ENCODE data around the gene HPS4.
A peak's percentile ranks its signal among the peaks of the same experiment; 100 is the strongest.

The HPS4 gene

DNA sequence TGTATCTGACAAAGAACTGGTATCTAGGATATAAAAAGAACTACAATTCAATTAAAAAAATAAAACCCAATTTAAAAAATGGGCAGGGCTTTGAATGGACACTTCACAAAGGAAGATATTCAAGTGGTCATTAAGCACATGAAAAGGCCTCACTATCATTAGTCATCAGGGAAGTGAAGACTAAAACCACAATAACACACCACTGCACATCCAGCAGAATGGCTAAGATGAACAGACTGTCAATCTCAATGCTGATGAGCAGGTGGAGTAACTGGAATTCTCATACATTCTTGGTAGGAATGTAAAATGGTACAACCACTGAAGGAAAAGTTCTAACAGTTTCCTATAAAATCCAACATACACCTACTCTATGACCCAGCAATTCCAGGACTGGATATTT is 8.9 kb downstream of the HPS4 start:
- peak; percentile 73 for FAIRE-seq
- TF ChIP-seq TAF1 (IDR thresholded peaks at IDR 0.05; ENCODE audit: low read depth, low read length) (no peak), POLR2A (IDR thresholded peaks at IDR 0.05; ENCODE audit: low read depth, low read length) (no peak), PAX5 (IDR thresholded peaks at IDR 0.05; ENCODE audit: insufficient read depth, low read length, severe bottlenecking) (no peak), POLR2AphosphoS5 (IDR thresholded peaks at IDR 0.05; ENCODE audit: low read depth, low read length) (no peak), SPI1 (IDR thresholded peaks at IDR 0.05; ENCODE audit: low read depth, low read length) (no peak), POU2F2 (IDR thresholded peaks at IDR 0.05; ENCODE audit: low read depth, low read length) (no peak)
- DNase-seq (ENCODE audit: insufficient read length, low spot score): no peak

DNA sequence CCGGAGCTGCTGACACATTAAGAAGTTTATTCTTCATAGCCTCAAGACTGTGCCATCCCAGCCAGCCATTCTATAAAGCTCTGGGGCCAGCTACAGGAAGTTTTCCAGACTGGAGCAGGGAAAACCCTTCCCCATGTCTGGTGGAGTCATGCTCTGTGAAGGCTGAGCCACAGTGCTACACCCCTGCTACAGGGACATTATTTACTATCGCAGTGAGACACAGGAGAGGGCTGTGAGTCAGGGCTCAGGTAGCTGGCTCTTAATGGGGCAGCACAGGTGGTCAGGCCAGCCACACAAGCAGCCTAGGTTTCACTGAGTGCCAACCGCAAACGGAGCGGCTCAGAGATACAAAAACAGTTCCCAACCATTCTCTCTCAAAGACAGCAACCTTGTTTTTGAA is 12.1 kb downstream of the HPS4 start:
- no peak for TF ChIP-seq POLR2AphosphoS5 (IDR thresholded peaks at IDR 0.05; ENCODE audit: low read depth, low read length)
- no peak for TF ChIP-seq PAX5 (IDR thresholded peaks at IDR 0.05; ENCODE audit: insufficient read depth, low read length, severe bottlenecking)
- TF ChIP-seq TAF1 (IDR thresholded peaks at IDR 0.05; ENCODE audit: low read depth, low read length): no peak
- no peak for TF ChIP-seq POU2F2 (IDR thresholded peaks at IDR 0.05; ENCODE audit: low read depth, low read length)
- TF ChIP-seq SPI1 (IDR thresholded peaks at IDR 0.05; ENCODE audit: low read depth, low read length): no peak
- TF ChIP-seq POLR2A (IDR thresholded peaks at IDR 0.05; ENCODE audit: low read depth, low read length): no peak
- no peak for DNase-seq (ENCODE audit: insufficient read length, low spot score)
- FAIRE-seq: no peak

DNA sequence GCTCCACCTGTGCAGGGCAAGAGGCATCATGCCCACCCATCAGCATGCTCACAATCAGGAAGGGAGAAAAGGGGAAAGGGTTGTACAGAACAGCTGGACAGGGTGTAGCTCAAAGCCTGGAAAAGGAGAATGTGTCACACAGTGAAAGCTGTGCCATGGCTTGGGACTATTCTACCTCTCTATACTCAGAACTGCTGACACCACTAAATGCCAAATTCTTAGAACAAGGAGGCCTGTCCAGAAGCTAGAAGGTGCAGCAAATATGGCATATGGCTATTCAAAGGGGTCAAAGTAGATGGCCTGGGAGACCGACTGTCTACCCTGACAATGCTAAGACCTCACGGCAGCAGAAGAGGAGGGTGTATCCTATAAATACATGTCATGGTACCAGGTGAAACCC is 12.8 kb downstream of the HPS4 start:
- FAIRE-seq (no peak), DNase-seq (ENCODE audit: insufficient read length, low spot score) (no peak)
- TF ChIP-seq POLR2A (IDR thresholded peaks at IDR 0.05; ENCODE audit: low read depth, low read length) (no peak), SPI1 (IDR thresholded peaks at IDR 0.05; ENCODE audit: low read depth, low read length) (no peak), PAX5 (IDR thresholded peaks at IDR 0.05; ENCODE audit: insufficient read depth, low read length, severe bottlenecking) (no peak), TAF1 (IDR thresholded peaks at IDR 0.05; ENCODE audit: low read depth, low read length) (no peak), POU2F2 (IDR thresholded peaks at IDR 0.05; ENCODE audit: low read depth, low read length) (no peak), POLR2AphosphoS5 (IDR thresholded peaks at IDR 0.05; ENCODE audit: low read depth, low read length) (no peak)

DNA sequence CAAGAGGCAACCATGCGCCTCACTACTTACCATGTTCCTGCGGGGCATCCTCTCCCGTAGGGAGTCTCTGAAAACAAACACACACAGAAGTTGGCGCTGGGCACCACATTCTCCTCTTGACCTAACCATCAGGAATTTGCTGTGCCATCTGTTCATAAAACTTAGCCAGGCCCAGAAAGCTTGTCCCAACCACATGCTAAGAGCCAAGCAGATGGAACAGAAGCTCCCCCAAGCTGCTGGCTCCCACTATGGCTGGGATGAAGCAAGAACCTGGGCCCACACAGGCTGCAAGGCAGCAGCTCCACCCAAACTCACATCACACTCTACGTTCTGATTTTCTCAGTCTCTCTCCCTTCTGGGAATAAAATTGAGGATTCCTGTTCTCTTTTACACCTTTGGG is 17.4 kb downstream of the HPS4 start:
- DNase-seq (ENCODE audit: insufficient read length, low spot score) (no peak), FAIRE-seq (no peak)
- TF ChIP-seq POU2F2 (IDR thresholded peaks at IDR 0.05; ENCODE audit: low read depth, low read length): no peak
- TF ChIP-seq TAF1 (IDR thresholded peaks at IDR 0.05; ENCODE audit: low read depth, low read length): no peak
- TF ChIP-seq POLR2AphosphoS5 (IDR thresholded peaks at IDR 0.05; ENCODE audit: low read depth, low read length): no peak
- no peak for TF ChIP-seq SPI1 (IDR thresholded peaks at IDR 0.05; ENCODE audit: low read depth, low read length)
- TF ChIP-seq PAX5 (IDR thresholded peaks at IDR 0.05; ENCODE audit: insufficient read depth, low read length, severe bottlenecking): no peak

DNA sequence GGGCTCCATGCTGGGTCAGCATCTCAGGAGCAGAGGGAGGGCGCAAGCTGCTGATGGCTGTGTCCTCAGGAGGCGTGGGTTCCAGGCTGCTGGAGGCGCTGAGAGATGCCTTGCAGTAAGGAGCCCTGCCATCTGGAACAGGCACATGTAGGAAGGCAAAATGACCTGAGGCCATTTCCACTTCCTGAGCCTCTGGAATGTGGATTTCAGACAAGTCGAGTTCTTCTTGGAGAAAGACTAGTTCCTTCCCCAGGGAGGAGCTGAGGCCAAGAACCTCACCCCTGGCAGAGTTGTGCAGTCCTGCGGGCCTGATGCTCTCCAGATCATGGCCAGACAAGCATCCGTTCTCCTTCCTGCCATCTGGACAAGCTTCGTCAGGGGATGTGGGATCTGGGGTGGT is 19.3 kb downstream of the HPS4 start:
- no peak for DNase-seq (ENCODE audit: insufficient read length, low spot score)

DNA sequence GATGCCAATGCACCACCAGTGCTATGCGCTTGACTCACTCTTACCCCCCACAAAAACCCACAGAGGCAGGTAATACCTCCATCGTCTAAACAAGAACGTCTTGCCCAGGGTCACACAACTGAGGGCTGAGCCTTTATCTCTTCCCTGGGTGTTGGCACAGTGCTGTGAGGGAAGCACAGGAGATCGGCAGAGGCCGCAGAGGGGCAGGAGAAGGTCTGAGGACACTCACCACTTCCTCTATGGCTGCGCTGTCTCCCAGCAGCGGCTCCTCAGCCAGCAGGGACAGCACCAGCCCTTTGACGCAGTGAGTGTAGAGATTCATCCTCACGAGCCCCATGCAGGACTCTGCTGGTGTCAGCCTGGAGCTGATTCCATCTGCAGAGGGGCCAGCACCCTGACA is 19.9 kb downstream of the HPS4 start:
- FAIRE-seq (no peak), DNase-seq (ENCODE audit: insufficient read length, low spot score) (no peak)
- no peak for TF ChIP-seq POU2F2 (IDR thresholded peaks at IDR 0.05; ENCODE audit: low read depth, low read length)
- no peak for TF ChIP-seq TAF1 (IDR thresholded peaks at IDR 0.05; ENCODE audit: low read depth, low read length)
- TF ChIP-seq POLR2AphosphoS5 (IDR thresholded peaks at IDR 0.05; ENCODE audit: low read depth, low read length): no peak
- TF ChIP-seq POLR2A (IDR thresholded peaks at IDR 0.05; ENCODE audit: low read depth, low read length): no peak
- TF ChIP-seq PAX5 (IDR thresholded peaks at IDR 0.05; ENCODE audit: insufficient read depth, low read length, severe bottlenecking): no peak
- no peak for TF ChIP-seq SPI1 (IDR thresholded peaks at IDR 0.05; ENCODE audit: low read depth, low read length)

More for the DNA sequence above, 19.3 kb downstream of the HPS4 start:
- no peak for FAIRE-seq
- TF ChIP-seq PAX5 (IDR thresholded peaks at IDR 0.05; ENCODE audit: insufficient read depth, low read length, severe bottlenecking): no peak
- no peak for TF ChIP-seq TAF1 (IDR thresholded peaks at IDR 0.05; ENCODE audit: low read depth, low read length)
- TF ChIP-seq POU2F2 (IDR thresholded peaks at IDR 0.05; ENCODE audit: low read depth, low read length): no peak
- TF ChIP-seq POLR2A (IDR thresholded peaks at IDR 0.05; ENCODE audit: low read depth, low read length): no peak
- no peak for TF ChIP-seq SPI1 (IDR thresholded peaks at IDR 0.05; ENCODE audit: low read depth, low read length)

DNA sequence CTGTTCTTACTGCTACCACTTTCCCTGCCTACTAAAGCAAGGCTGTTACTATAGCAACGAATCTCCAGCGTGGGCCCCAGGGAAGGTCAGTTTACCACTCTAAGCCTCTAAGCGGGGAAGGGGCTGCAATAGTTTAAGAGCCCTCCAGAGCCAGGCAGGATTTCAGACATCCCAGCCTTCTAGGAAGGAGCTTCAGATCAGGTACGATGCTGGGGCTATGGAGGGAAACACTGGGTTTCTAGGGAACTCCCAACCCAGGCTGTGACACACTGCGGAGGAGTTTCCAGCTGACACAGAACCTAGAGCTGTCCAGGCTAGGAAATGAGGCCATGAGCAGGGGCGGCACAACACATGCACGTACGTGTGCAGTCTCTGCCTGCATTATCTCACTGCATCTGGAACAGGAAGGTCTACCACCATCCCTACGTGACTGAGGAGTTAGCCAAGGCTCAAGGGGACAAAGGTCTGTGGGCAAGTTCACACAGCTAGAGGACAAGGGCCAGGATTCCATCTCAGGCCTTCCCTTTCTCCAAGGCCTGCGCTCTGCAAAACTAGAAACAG is 20.4 kb downstream of the HPS4 start:
- TF ChIP-seq SPI1 (IDR thresholded peaks at IDR 0.05; ENCODE audit: low read depth, low read length): no peak
- TF ChIP-seq POU2F2 (IDR thresholded peaks at IDR 0.05; ENCODE audit: low read depth, low read length): no peak
- no peak for TF ChIP-seq TAF1 (IDR thresholded peaks at IDR 0.05; ENCODE audit: low read depth, low read length)
- no peak for TF ChIP-seq POLR2AphosphoS5 (IDR thresholded peaks at IDR 0.05; ENCODE audit: low read depth, low read length)
- no peak for TF ChIP-seq POLR2A (IDR thresholded peaks at IDR 0.05; ENCODE audit: low read depth, low read length)
- no peak for TF ChIP-seq PAX5 (IDR thresholded peaks at IDR 0.05; ENCODE audit: insufficient read depth, low read length, severe bottlenecking)
- FAIRE-seq: no peak
- DNase-seq (ENCODE audit: insufficient read length, low spot score): no peak

DNA sequence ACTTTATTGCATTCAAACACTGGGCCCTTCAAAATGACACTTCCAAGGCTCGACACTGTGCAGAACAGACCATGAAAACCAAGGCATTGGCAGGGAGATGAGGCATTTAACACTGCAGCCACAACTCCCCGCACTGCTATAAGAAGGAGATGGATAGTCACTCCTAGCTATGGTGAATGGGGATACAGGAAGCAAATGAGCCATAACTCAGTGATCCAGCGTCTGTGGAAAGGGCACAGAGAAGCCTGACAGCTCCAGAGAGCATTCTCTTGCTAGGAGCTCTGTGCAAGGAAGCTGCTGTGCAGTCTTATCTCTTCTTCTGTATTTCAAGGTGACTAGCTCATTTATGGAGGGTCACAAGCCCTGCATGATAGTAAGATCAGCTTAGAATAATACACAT is 20.9 kb downstream of the HPS4 start:
- TF ChIP-seq POLR2A (IDR thresholded peaks at IDR 0.05; ENCODE audit: low read depth, low read length) (no peak), POU2F2 (IDR thresholded peaks at IDR 0.05; ENCODE audit: low read depth, low read length) (no peak), PAX5 (IDR thresholded peaks at IDR 0.05; ENCODE audit: insufficient read depth, low read length, severe bottlenecking) (no peak), POLR2AphosphoS5 (IDR thresholded peaks at IDR 0.05; ENCODE audit: low read depth, low read length) (no peak), SPI1 (IDR thresholded peaks at IDR 0.05; ENCODE audit: low read depth, low read length) (no peak), TAF1 (IDR thresholded peaks at IDR 0.05; ENCODE audit: low read depth, low read length) (no peak)
- DNase-seq (ENCODE audit: insufficient read length, low spot score) (no peak), FAIRE-seq (no peak)

DNA sequence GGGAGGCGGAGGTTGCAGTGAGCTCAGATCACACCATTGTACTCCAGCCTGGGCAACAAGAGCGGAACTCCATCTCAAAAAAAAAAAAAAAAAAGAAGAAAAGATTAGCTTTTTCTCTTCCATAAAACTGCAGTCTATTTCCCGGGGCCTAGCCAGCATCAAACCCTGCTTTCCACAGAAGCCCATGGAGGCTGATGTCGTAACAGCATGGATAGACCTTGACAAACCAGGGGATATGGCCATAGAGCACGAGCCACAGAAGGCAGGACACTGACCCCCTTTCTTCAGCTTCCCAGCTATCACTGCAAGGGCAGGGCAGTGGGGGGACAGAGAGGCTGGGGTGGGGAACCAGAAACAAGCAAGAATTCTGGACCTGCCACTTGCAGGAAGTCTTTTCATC is 21.5 kb downstream of the HPS4 start:
- DNase-seq (ENCODE audit: insufficient read length, low spot score) (no peak), FAIRE-seq (no peak)
- TF ChIP-seq POLR2A (IDR thresholded peaks at IDR 0.05; ENCODE audit: low read depth, low read length) (no peak), POU2F2 (IDR thresholded peaks at IDR 0.05; ENCODE audit: low read depth, low read length) (no peak), PAX5 (IDR thresholded peaks at IDR 0.05; ENCODE audit: insufficient read depth, low read length, severe bottlenecking) (no peak), POLR2AphosphoS5 (IDR thresholded peaks at IDR 0.05; ENCODE audit: low read depth, low read length) (no peak), SPI1 (IDR thresholded peaks at IDR 0.05; ENCODE audit: low read depth, low read length) (no peak), TAF1 (IDR thresholded peaks at IDR 0.05; ENCODE audit: low read depth, low read length) (no peak)
